AG09309 (cell line): ENCODE results near the gene SF3B2.

Experiments
- DNase-seq: peaks from one replicate; pipeline ENCODE4 v3.0.0-alpha.2; 2010; ENCODE audit warnings: low read depth
- H3K4me3 ChIP-seq: 2 replicates; pipeline ENCODE4 v1.5.1; 2011; ENCODE audit warnings: mild to moderate bottlenecking, low read depth, low read length, moderate library complexity; ENCODE audit not compliant: control insufficient read depth
- CTCF ChIP-seq: IDR thresholded peaks from 2 replicates; pipeline ENCODE4 v1.5.1; 2011; ENCODE audit warnings: mild to moderate bottlenecking, low read depth, low read length, inconsistent platforms; ENCODE audit not compliant: insufficient read depth, control insufficient read depth; ENCODE audit errors: missing control alignments

SF3B2 gene

GRCh38 chr11:66062408-66062807 lies 10.2 kb downstream of the SF3B2 start:
- H3K4me3 ChIP-seq = no peak overlapping the region
- TF ChIP-seq CTCF = no peak
- DNase-seq = no peak

- DNase-seq = no peak
- no peak overlapping the region for H3K4me3 ChIP-seq
- no peak for TF ChIP-seq CTCF
These were observed 11.7 kb downstream of the SF3B2 start for GRCh38 chr11:66063900-66064299.

GRCh38 chr11:66064571-66064970 lies 12.4 kb downstream of the SF3B2 start:
- no peak for DNase-seq
- no peak overlapping the region for H3K4me3 ChIP-seq
- TF ChIP-seq CTCF = no peak

GRCh38 chr11:66066751-66067150 lies 14.6 kb downstream of the SF3B2 start:
- no peak for TF ChIP-seq CTCF
- DNase-seq = no peak
- no peak overlapping the region for H3K4me3 ChIP-seq

- no peak overlapping the region for H3K4me3 ChIP-seq
- no peak for TF ChIP-seq CTCF
- no peak for DNase-seq
These were observed 15.5 kb downstream of the SF3B2 start for GRCh38 chr11:66067640-66068039.

- TF ChIP-seq CTCF = peak; percentile 90
- no peak for DNase-seq
- H3K4me3 ChIP-seq = no peak overlapping the region
These were observed 16.1 kb downstream of the SF3B2 start for GRCh38 chr11:66068154-66068821.
